ENCODE data around the gene CDKAL1.

DNA sequence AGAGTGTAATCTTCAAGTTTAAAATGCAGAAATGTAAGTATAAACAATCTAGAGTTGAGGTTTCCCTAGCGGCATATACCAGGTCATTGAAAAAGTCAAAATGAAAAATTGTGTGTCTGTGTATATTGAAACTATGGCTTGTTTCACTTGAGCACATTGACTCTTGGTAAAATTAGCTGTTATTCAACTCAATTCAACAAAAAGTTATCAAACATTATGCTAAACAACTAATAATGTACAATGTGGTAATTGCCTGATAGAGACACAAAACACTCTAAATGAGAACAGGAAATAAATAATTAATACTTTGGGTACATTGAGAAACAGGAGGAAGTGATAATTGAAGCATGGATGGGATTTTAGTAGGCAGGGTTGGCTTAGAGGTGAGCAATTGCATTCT is 444.8 kb downstream of the CDKAL1 start:
- TF ChIP-seq, protein P1, sequence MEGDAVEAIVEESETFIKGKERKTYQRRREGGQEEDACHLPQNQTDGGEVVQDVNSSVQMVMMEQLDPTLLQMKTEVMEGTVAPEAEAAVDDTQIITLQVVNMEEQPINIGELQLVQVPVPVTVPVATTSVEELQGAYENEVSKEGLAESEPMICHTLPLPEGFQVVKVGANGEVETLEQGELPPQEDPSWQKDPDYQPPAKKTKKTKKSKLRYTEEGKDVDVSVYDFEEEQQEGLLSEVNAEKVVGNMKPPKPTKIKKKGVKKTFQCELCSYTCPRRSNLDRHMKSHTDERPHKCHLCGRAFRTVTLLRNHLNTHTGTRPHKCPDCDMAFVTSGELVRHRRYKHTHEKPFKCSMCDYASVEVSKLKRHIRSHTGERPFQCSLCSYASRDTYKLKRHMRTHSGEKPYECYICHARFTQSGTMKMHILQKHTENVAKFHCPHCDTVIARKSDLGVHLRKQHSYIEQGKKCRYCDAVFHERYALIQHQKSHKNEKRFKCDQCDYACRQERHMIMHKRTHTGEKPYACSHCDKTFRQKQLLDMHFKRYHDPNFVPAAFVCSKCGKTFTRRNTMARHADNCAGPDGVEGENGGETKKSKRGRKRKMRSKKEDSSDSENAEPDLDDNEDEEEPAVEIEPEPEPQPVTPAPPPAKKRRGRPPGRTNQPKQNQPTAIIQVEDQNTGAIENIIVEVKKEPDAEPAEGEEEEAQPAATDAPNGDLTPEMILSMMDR (IDR thresholded peaks at IDR 0.05; ENCODE audit: low read length): no peak
- TF ChIP-seq EZH2 (optimal IDR thresholded peaks at IDR 0.05; ENCODE audit: low read depth, low read length): no peak
- no peak for TF ChIP-seq EZH2phosphoT487 (IDR thresholded peaks at IDR 0.05; ENCODE audit: low read length)
